Psoas muscle (tissue), 8 donors: Measurements from ENCODE around the gene C13orf46. TPM values are rescaled to one million over a fixed set of nuclear protein-coding genes. Genes with fewer than 3 reads are reported as not detected.
A peak's percentile ranks its signal among the peaks of the same experiment; 100 is the strongest.

ENCODE experiments used
- ATAC-seq, 4 donors: fragments of 200-7000 bp; cut with Tn5 transposase; one replicate each; pipeline ENCODE4 v1.9.1; 2020; ENCODE audit warnings: moderate library complexity in 3 of 4, mild to moderate bottlenecking in 2 of 4
- DNase-seq, 2 donors: peaks; one replicate each; pipeline ENCODE4 v3.0.0-alpha.2; 2020
- H3K27ac ChIP-seq: fragments of 200-600 bp; one replicate; pipeline ENCODE4 v1.8.0; 2022
- H3K27me3 ChIP-seq, 3 donors: fragments of 200-600 bp in 1 of 3; one replicate each; pipeline versions ENCODE4 v1.6.1 to v1.8.0; 2013 to 2022; ENCODE audit warnings: low read length in 2 of 3, mild to moderate bottlenecking in 2 of 3, moderate library complexity in 1 of 3; ENCODE audit not compliant: insufficient read depth in 3 of 3
- H3K36me3 ChIP-seq, 2 donors: fragments of 200-600 bp in 1 of 2; one replicate each; pipeline versions ENCODE4 v1.6.1 to v1.8.0; 2013 to 2022; ENCODE audit warnings: low read depth in 1 of 2, mild to moderate bottlenecking in 1 of 2, moderate library complexity in 1 of 2; ENCODE audit not compliant: insufficient read depth in 1 of 2
- H3K4me1 ChIP-seq: fragments of 200-600 bp; one replicate; pipeline ENCODE4 v1.8.0; 2022
- H3K4me3 ChIP-seq: fragments of 200-600 bp; one replicate; pipeline ENCODE4 v1.8.0; 2022; ENCODE audit warnings: mild to moderate bottlenecking
- H3K9me3 ChIP-seq: fragments of 200-600 bp; one replicate; pipeline ENCODE4 v1.8.0; 2022
- CTCF ChIP-seq: fragments of 200-600 bp; IDR thresholded peaks from one replicate; pipeline ENCODE4 v1.8.0; 2022; ENCODE audit warnings: antibody characterized with exemption
- WGBS, 3 donors: extraction: QIAGEN DNeasy Blood & Tissue Kit; methylation state at CpG; one replicate each; pipeline versions ENCODE4 v1.1.6 to v1.1.7; 2013; 5-methylcytosine and 5-hydroxymethylcytosine counted together
- intact Hi-C, 2 donors: fragments of 100-400 bp; cut with DNase I; formaldehyde crosslinking; loops; one replicate each; pipeline versions ENCODE4 v1.11.0 to v1.14.2; 2022
- polyA plus RNA-seq, 3 donors: library from polyadenylated mRNA; stranded (reverse); fragments of 200-250 nt; gene quantifications; one replicate each; pipeline ENCODE4 v1.2.3, GENCODE V29; 2013
- total RNA-seq, 4 donors: library from RNA; stranded (reverse); fragmentation: NEBNext Ultra II Directional in 2 of 4; extraction: Animal tissue kit (Norgen Biotek cat#: 25700) in 2 of 4; gene quantifications; one replicate each; pipeline versions ENCODE4 v1.2.1 to v1.2.4, GENCODE V29; 2021 to 2023
- donor health status: healthy with polysubstance abuse.
- donor health status: DM: no; HTN: no; CAD: no; lungs with moderate emphysema.
- donor health status: Bipolar disorder and iron deficiency.
- donor health status: healthy.
- donor health status: DM: yes; HTN: yes; CAD: no.
- donor health status: DM: no; HTN: no; CAD: no.
- donor health status: DM: no; HTN: no; CAD: no.
- donor health status: DM: yes; HTN: yes; CAD: no.

The C13orf46 gene
- total and polyA plus RNA-seq, 7 donors = 0.14 to 2.5 (median 0.57) TPM; not detected in 1

GRCh38 chr13:113965383-113965874 lies 8.4 kb downstream of the C13orf46 start:
- ATAC-seq (no peak), DNase-seq (no peak)
- no peak for TF ChIP-seq CTCF
- WGBS, 3 donors = 96 to 100% (median 97%) methylated on average over 2 of the region's 2 CpGs
- Histone ChIP-seq H3K9me3 (no peaks in the 10 kb centered on the region), H3K36me3 (no peaks in the 10 kb centered on the region), H3K27me3 (no peaks in the 10 kb centered on the region), H3K4me3 (no peak overlapping the region), H3K27ac (no peak overlapping the region), H3K4me1 (peaks cover under 1% of the 10 kb centered on the region)
- intact Hi-C loops = loop anchor here in 1 of 2 donors (5.0 kb wide), 1 partner anchor 262 kb away; no protein-coding TSS in a partner anchor

- WGBS, 3 donors = 93 to 98% (median 93%) methylated on average over 21 of the region's 21 CpGs
- no peaks in the 10 kb centered on the region for H3K36me3 ChIP-seq
- intact Hi-C loops = no loop called here
- H3K27me3 ChIP-seq = no peaks in the 10 kb centered on the region
- DNase-seq (peak; percentile 8 to 30), ATAC-seq (no peak)
- TF ChIP-seq CTCF = no peak
- H3K27ac ChIP-seq = no peak overlapping the region
- H3K4me1 ChIP-seq = no peaks in the 10 kb centered on the region
- H3K9me3 ChIP-seq = no peaks in the 10 kb centered on the region
- H3K4me3 ChIP-seq = no peak overlapping the region
These were observed 9.5 kb downstream of the C13orf46 start for GRCh38 chr13:113964251-113964995.

- H3K9me3 ChIP-seq = no peaks in the 10 kb centered on the region
- no peak for TF ChIP-seq CTCF
- no peaks in the 10 kb centered on the region for H3K27me3 ChIP-seq
- H3K36me3 ChIP-seq = no peaks in the 10 kb centered on the region
- H3K27ac ChIP-seq = no peak overlapping the region
- ATAC-seq (no peak), DNase-seq (peak in 1 of 2 donors; percentile 34)
- WGBS, 3 donors = 93 to 97% (median 95%) methylated on average over 15 to 16 of the region's 16 CpGs
- no peak overlapping the region for H3K4me3 ChIP-seq
- intact Hi-C loops = no loop called here
- H3K4me1 ChIP-seq = no peaks in the 10 kb centered on the region
These were observed 10.5 kb downstream of the C13orf46 start for GRCh38 chr13:113963376-113963775.

GRCh38 chr13:113962975-113963374 lies 10.9 kb downstream of the C13orf46 start:
- 86 to 95% (median 92%) methylated on average over 16 to 17 of the region's 17 CpGs for WGBS, 3 donors
- TF ChIP-seq CTCF = no peak
- intact Hi-C loops = no loop called here

More at GRCh38 chr13:113962975-113963374, 10.9 kb downstream of the C13orf46 start:
- no peak for ATAC-seq
- Histone ChIP-seq H3K9me3 (no peaks in the 10 kb centered on the region), H3K27me3 (no peaks in the 10 kb centered on the region), H3K27ac (no peak overlapping the region), H3K36me3 (no peaks in the 10 kb centered on the region), H3K4me1 (no peaks in the 10 kb centered on the region), H3K4me3 (no peak overlapping the region)
- peak; percentile 7 to 32 for DNase-seq
